DLD1 (cell line): ENCODE measurements around the gene GAS6.

ENCODE experiments used
- in situ Hi-C: cut with HindIII; loops from 2 replicates; pipeline ENCODE4 v1.10.0; 2017; ENCODE audit warnings: low sequenced_read_pairs

GAS6 gene

GRCh38 chr13:113781571-113781970 lies 82.3 kb downstream of the GAS6 start:
- in situ Hi-C loops = no loop called here

- in situ Hi-C loops = no loop called here
Observed at GRCh38 chr13:113777311-113778260, 86.3 kb downstream of the GAS6 start.

- in situ Hi-C loops = no loop called here
Observed at GRCh38 chr13:113776231-113777125, 87.4 kb downstream of the GAS6 start.

GRCh38 chr13:113775451-113776145 lies 88.3 kb downstream of the GAS6 start:
- in situ Hi-C loops = no loop called here

GRCh38 chr13:113774177-113775107 lies 89.4 kb downstream of the GAS6 start:
- in situ Hi-C loops = no loop called here

- in situ Hi-C loops = no loop called here
Observed at GRCh38 chr13:113771709-113772331, 92.1 kb downstream of the GAS6 start.

GRCh38 chr13:113770937-113771336 lies 92.9 kb downstream of the GAS6 start:
- in situ Hi-C loops = no loop called here
